H1 (cell line): ENCODE measurements around the gene CHMP4A. TPM values are rescaled to one million over a fixed set of nuclear protein-coding genes. Genes with fewer than 3 reads are reported as not detected.

ENCODE experiments used
- E2F6 ChIP-seq: IDR thresholded peaks from 2 replicates; pipeline ENCODE4 v1.6.1; 2012; ENCODE audit warnings: inconsistent platforms
- polyA plus RNA-seq, 7 experiments: library from polyadenylated mRNA; depleted of rRNA in 3 of 7; stranded (reverse) in 5 of 7; unstranded in 2 of 7; fragments of >200 nt in 5 of 7; fragments of 200-250 nt in 2 of 7; gene quantifications; 1 replicate in 5 of 7; 2 replicates in 1 of 7; 4 replicates in 1 of 7; pipeline versions ENCODE4 v1.2.1 to v1.2.3, GENCODE V29; 2011 to 2013; ENCODE audit warnings: missing spikeins in 2 of 7, mixed read lengths in 2 of 7
- total RNA-seq: library from RNA; stranded (reverse); fragmentation: NEBNext Ultra II Directional; extraction: Animal tissue kit (Norgen Biotek cat#: 25700); gene quantifications from 2 replicates; pipeline ENCODE4 v1.2.1, GENCODE V29; 2021

Gene CHMP4A
- total and polyA plus RNA-seq, 2 of the 8 experiments (the other 6 are each of a cell fraction or from before 2014, with no cell fraction given), result 32.9 to 37.6 TPM

GRCh38 chr14:24252289-24253124, 39.2 kb upstream of the CHMP4A start (continued):
- TF ChIP-seq E2F6, result no peak
- TF ChIP-seq, all 59 proteins: peak for 0
